ENCODE results near the gene KCNG2. TPM values are rescaled to one million over a fixed set of nuclear protein-coding genes. Genes with fewer than 3 reads are reported as not detected.
A peak's percentile ranks its signal among the peaks of the same experiment; 100 is the strongest.

Gene KCNG2
- total and polyA plus RNA-seq, 5 experiments from 2014 or later: not detected

DNA sequence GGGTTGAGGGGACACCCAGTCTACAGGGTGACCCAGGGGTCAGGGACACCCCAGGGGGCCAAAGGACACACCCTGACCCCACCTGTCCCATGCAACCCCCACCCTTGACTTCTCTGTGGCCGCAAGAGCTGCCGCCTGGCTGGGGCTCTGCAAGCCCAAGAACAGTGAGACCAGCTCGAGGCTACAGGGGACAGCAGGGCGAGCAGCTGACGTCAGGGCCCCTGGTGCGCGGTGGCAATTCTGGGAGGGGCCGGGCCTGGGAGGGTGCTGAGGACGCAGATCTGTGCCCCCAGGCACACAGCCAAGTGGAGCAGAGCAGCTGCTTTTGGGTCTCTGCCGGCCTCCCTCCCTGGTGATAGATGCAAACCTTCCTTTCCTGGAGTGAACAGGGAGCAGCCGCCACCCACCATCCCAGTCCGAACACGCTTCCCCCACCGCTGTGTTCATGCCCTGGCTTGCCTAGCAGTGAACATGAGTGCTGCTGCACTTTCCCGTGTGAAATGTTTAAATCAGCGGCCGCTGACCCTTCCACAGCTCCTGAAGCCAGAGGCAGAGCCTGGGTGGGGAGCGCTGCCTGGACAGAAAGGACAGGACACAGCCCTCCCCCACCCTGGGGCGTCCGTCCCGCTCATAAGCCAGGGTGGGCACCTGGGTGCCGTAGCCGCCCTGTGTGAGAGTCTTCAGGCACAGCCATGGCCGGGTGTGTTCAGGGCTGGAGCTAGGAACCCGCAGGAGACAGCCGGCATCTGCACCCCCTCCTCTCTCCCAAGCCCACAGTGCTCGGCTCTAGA lies 106.8 kb downstream of the KCNG2 start:
- DNase-seq: no peak
- Mint-ChIP-seq H3K27ac (no peak overlapping the region), H3K27me3 (no peaks in the 10 kb centered on the region), H3K9me3 (peaks cover 0 to 6% (median 0%) of the 10 kb centered on the region in 9 donors), H3K4me3 (no peak overlapping the region), H3K4me1 (peaks cover 0 to 13% (median 8%) of the 10 kb centered on the region in 4 donors), H3K36me3 (peaks cover 0 to 19% (median 15%) of the 10 kb centered on the region in 3 donors)
- POLR2A ChIA-PET: interaction anchor here (1.9 kb wide), 1 partner anchor 10 kb away, joined by 4 read pairs; no protein-coding TSS in a partner anchor
- ATAC-seq: no peak

DNA sequence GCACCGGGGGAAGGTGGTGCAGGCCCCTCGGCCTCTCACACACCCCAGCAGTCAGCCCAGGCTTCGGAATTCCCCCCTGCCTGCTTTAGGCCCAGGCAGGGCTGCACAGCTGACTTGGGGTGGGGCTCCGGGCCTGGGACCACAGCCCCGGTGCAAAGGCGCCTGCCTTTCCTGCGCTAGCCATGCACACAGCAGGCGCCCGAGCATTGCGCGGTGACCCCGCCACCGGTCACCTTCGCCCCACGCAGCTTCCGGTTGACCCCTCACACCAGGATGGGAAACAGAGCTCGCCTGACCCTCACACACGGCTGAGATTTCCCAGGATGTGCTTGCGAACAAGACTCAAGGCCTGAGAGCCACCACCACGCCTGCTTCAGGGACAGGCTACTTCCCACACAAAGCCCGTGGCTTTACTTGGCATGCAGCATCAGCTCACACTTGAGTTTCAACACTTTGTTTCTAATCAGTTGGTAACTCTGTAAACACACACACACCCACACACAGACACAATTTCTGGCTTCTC lies 107.7 kb downstream of the KCNG2 start:
- Mint-ChIP-seq H3K9me3 (peaks cover 0 to 3% (median 0%) of the 10 kb centered on the region in 9 donors), H3K27ac (peak overlapping the region in 3 of 10 donors; percentile 10 to 38 (median 31)), H3K4me3 (no peak overlapping the region), H3K27me3 (no peaks in the 10 kb centered on the region), H3K4me1 (peaks cover 2 to 18% (median 9%) of the 10 kb centered on the region in 4 donors), H3K36me3 (peaks cover 0 to 19% (median 15%) of the 10 kb centered on the region in 3 donors)
- DNase-seq (no peak), ATAC-seq (no peak)
- POLR2A ChIA-PET: interaction anchor here (1.9 kb wide), 1 partner anchor 9 kb away, joined by 4 read pairs; no protein-coding TSS in a partner anchor

GRCh38 chr18:79905993-79906392 lies 108.3 kb downstream of the KCNG2 start:
- Mint-ChIP-seq H3K4me3 (no peak overlapping the region), H3K36me3 (peaks cover 0 to 19% (median 15%) of the 10 kb centered on the region in 3 donors), H3K4me1 (peaks cover 7 to 23% (median 12%) of the 10 kb centered on the region in 4 donors), H3K27me3 (no peaks in the 10 kb centered on the region), H3K27ac (peak overlapping the region in 5 of 10 donors; percentile 10 to 61 (median 31)), H3K9me3 (peaks cover 0 to 3% (median 0%) of the 10 kb centered on the region in 9 donors)
- DNase-seq (no peak), ATAC-seq (no peak)
- POLR2A ChIA-PET: interaction anchor here (1.9 kb wide), 1 partner anchor 8 kb away, joined by 4 read pairs; no protein-coding TSS in a partner anchor

GRCh38 chr18:79906706-79907105 lies 109.0 kb downstream of the KCNG2 start:
- H3K4me1 Mint-ChIP-seq: peaks cover 7 to 24% (median 11%) of the 10 kb centered on the region in 4 donors
- peaks cover 0 to under 1% (median 0%) of the 10 kb centered on the region in 9 donors for H3K9me3 Mint-ChIP-seq
- no peak overlapping the region for H3K4me3 Mint-ChIP-seq
- no peak for DNase-seq
- no peak for ATAC-seq
- H3K27ac Mint-ChIP-seq: peak overlapping the region in 2 of 10 donors; percentile 53 to 66
- H3K27me3 Mint-ChIP-seq: no peaks in the 10 kb centered on the region
- peaks cover 0 to 17% (median 15%) of the 10 kb centered on the region in 3 donors for H3K36me3 Mint-ChIP-seq
- POLR2A ChIA-PET: interaction anchor here (0.7 kb wide), 1 partner anchor 52 kb away, joined by 4 read pairs; no protein-coding TSS in a partner anchor

DNA sequence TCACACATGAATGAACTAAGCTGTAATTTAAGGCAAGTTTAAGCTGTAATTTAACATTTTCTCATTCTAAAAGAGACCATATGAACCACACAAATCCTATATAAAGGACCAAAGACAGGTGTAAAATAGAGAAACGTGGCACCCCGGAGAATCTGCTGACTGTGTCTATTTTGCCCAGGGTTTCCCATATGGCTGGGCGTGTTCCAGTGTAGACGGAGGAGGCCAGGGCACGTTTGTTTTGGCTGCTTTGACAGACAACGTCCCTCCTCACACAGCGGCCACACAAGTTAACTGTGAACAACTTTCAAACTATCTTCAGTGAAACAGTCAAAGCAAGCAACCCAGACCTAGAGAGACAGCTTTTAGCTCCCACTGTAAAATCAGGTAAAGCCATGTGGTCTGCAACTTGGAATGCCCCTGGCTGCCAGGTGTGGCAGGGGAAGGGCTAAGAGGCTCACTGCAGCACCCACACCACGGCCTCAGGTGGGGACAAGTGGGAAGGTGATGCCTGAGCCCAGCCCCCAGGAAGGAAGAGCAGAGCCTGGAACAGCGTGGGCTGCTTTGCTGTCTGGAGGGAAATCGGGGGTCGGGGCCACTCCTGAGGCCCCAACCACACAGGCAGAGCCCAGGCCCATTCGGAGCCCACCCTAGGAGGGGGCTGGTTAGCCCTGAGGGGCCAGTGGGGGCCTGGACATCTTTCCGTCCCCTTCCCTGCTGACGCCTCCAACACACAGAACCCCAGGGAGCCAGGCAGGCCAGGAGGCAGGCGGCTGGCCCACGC lies 113.0 kb downstream of the KCNG2 start:
- Mint-ChIP-seq H3K27ac (peak overlapping the region in 9 of 10 donors; percentile 31 to 97 (median 76)), H3K4me3 (peak overlapping the region in 2 of 10 donors; percentile 27 to 37)
- POLR2A ChIA-PET: interaction anchor here (0.8 kb wide), 1 partner anchor 232 kb away, joined by 3 read pairs; no protein-coding TSS in a partner anchor

DNA sequence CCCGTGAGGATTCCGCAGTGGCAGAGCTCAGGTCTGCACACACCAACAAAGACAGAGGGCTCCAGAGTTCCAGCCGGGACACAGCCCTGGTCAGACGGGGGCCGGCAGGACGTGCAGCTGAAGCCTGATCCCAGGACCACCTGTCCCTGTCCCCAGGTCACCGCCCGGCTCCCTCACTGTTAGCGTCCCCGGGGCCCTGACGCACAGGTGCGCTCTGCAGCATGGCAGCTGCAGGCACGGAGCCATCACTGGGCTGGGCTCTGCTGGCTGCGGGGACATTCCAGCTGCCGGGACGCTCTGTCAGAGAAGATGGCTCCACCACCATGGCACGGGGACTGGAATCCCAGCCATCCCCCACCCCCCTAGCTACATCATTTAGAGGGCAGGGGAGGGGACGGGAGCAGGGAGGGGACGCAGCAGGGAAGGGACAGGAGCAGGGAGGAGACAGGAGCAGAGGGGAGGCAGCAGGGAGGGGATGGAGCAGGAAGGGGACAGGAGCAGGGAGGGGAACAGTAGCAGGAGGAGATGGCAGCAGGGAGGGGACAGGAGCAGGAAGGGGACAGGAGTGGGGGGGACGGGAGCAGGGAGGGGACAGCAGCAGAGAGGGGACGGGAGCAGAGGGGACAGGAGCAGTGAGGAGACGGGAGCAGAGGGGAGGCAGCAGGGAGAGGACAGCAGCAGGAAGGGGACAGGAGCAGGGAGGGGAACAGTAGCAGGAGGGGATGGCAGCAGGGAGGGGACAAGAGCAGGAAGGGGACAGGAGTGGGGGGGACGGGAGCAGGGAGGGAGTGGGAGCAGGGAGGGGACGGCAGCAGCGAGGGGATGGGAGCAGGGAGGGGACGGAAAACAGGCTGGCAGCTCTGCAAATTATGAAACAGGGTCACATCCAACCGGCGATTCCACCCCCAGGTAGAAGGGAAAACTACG lies 113.9 kb downstream of the KCNG2 start:
- no peak for ATAC-seq
- H3K9me3 Mint-ChIP-seq: peaks cover 0 to 16% (median 0%) of the 10 kb centered on the region in 9 donors
- peak overlapping the region; percentile 53 to 100 (median 98) for H3K27ac Mint-ChIP-seq
- peak in 1 of 10 donors; percentile 60 for DNase-seq
- peaks cover 22 to 51% (median 37%) of the 10 kb centered on the region in 4 donors for H3K4me1 Mint-ChIP-seq
- H3K27me3 Mint-ChIP-seq: no peaks in the 10 kb centered on the region
- peaks cover 0 to 16% (median 12%) of the 10 kb centered on the region in 3 donors for H3K36me3 Mint-ChIP-seq
- H3K4me3 Mint-ChIP-seq: peak overlapping the region in 5 of 10 donors; percentile 15 to 80 (median 72)
- POLR2A ChIA-PET: interaction anchor here (0.8 to 4.1 kb wide), 3 partner anchors 35 to 233 kb away, joined by 3 to 30 read pairs (median 4); partner anchors contain the start of gene SLC66A2

More for the DNA sequence above, 113.0 kb downstream of the KCNG2 start:
- peaks cover 0 to 12% (median 7%) of the 10 kb centered on the region in 3 donors for H3K36me3 Mint-ChIP-seq
- H3K9me3 Mint-ChIP-seq: peaks cover 0 to 8% (median 0%) of the 10 kb centered on the region in 9 donors
- ATAC-seq: no peak
- H3K4me1 Mint-ChIP-seq: peaks cover 22 to 51% (median 38%) of the 10 kb centered on the region in 4 donors
- DNase-seq: no peak
- H3K27me3 Mint-ChIP-seq: no peaks in the 10 kb centered on the region

- H3K27ac Mint-ChIP-seq: peak overlapping the region; percentile 92 to 100 (median 98)
These were observed 114.8 kb downstream of the KCNG2 start for GRCh38 chr18:79912409-79912991.

GRCh38 chr18:79912994-79913831 lies 115.5 kb downstream of the KCNG2 start:
- Mint-ChIP-seq H3K27ac (peak overlapping the region; percentile 95 to 100 (median 98)), H3K36me3 (peaks cover 0 to 20% (median 12%) of the 10 kb centered on the region in 3 donors), H3K27me3 (no peaks in the 10 kb centered on the region), H3K4me1 (peaks cover 22 to 51% (median 37%) of the 10 kb centered on the region in 4 donors), H3K4me3 (peak overlapping the region; percentile 3 to 83 (median 78)), H3K9me3 (peaks cover 0 to 18% (median 0%) of the 10 kb centered on the region in 9 donors)
- no peak for ATAC-seq
- POLR2A ChIA-PET: interaction anchor here (0.7 to 4.1 kb wide), 8 partner anchors 8 to 234 kb away, joined by 3 to 30 read pairs (median 4); partner anchors contain the start of genes SLC66A2 and TXNL4A
- DNase-seq: peak in 1 of 10 donors; percentile 3

More at GRCh38 chr18:79912409-79912991, 114.8 kb downstream of the KCNG2 start:
- peaks cover 22 to 51% (median 37%) of the 10 kb centered on the region in 4 donors for H3K4me1 Mint-ChIP-seq
- peaks cover 0 to 21% (median 15%) of the 10 kb centered on the region in 3 donors for H3K36me3 Mint-ChIP-seq
- DNase-seq: peak; percentile 37 to 91 (median 62)
- peak; percentile 61 to 81 for ATAC-seq
- POLR2A ChIA-PET: interaction anchor here (0.6 to 4.1 kb wide), 6 partner anchors 34 to 143 kb away, joined by 3 to 30 read pairs (median 4); partner anchors contain the start of gene SLC66A2
- H3K9me3 Mint-ChIP-seq: peaks cover 0 to 18% (median 0%) of the 10 kb centered on the region in 9 donors
- H3K27me3 Mint-ChIP-seq: no peaks in the 10 kb centered on the region
- H3K4me3 Mint-ChIP-seq: peak overlapping the region in 9 of 10 donors; percentile 39 to 83 (median 77)

DNA sequence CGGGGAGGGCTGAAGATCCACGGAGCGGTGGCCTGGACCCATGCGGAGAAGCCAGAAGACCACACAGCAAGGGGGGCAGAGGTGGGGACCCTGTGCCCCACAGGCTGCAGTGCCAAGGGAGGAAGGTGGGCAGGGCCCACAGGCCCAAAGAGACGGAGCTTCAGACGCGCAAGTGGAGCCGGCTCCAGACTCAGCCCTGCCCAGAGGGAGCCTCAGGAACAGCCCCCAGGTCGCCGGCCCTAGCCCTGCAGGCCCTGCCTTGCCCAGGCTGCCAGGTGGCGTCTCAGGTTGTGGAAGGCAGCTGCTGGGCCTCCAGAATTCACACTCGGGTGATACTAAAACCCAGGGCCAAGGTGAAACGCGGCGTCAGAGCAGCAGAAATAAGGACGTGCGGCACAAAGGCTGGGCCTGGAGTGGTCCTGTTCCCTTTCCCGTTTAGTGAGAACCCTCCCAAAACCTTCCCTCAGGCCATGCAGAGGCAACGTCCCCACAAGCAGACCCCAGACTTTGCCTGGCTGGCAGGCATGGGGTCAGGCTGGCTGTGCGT lies 116.9 kb downstream of the KCNG2 start:
- peaks cover 0 to 18% (median 0%) of the 10 kb centered on the region in 9 donors for H3K9me3 Mint-ChIP-seq
- peak overlapping the region in 9 of 10 donors; percentile 42 to 83 (median 77) for H3K4me3 Mint-ChIP-seq
- H3K27me3 Mint-ChIP-seq: no peaks in the 10 kb centered on the region
- peak; percentile 31 to 36 for ATAC-seq
- POLR2A ChIA-PET: interaction anchor here (1.0 to 4.1 kb wide), 3 partner anchors 9 to 119 kb away, joined by 4 to 30 read pairs (median 5); partner anchors contain the start of gene SLC66A2
- peaks cover 20 to 43% (median 36%) of the 10 kb centered on the region in 4 donors for H3K4me1 Mint-ChIP-seq
- peak in 4 of 10 donors; percentile 9 to 50 (median 38) for DNase-seq
- peaks cover 0 to 18% (median 12%) of the 10 kb centered on the region in 3 donors for H3K36me3 Mint-ChIP-seq
- peak overlapping the region; percentile 95 to 100 (median 98) for H3K27ac Mint-ChIP-seq
